A549 (cell line): Measurements from ENCODE around the gene LMO7.

Experiments used
- CEBPB ChIP-seq, 2 experiments: fragments of >200 bp in 1 of 2; sonication (Bioruptor Twin) in 1 of 2; formaldehyde crosslinking in 1 of 2; IDR thresholded peaks; 2 replicates each; pipeline ENCODE4 v1.6.1; 2012 to 2016
- MYC ChIP-seq: IDR thresholded peaks from 2 replicates; pipeline ENCODE4 v1.6.1; 2012; ENCODE audit warnings: mild to moderate bottlenecking, inconsistent platforms, low read length, improper control_type of control experiment, borderline replicate concordance
- POLR2A ChIP-seq: IDR thresholded peaks from 2 replicates; pipeline ENCODE4 v1.6.1; 2012; ENCODE audit warnings: mild to moderate bottlenecking, low read length
- POLR2AphosphoS2 ChIP-seq: conservative IDR thresholded peaks from 2 replicates; pipeline ENCODE4 v1.6.1; 2012; ENCODE audit warnings: low read length, improper control_type of control experiment, inconsistent platforms
- RARB ChIP-seq: fragments of 250-450 bp; sonication (Bioruptor Pico); IDR thresholded peaks from 2 replicates; pipeline ENCODE4 v1.8.0; 2021; ENCODE audit warnings: mild to moderate bottlenecking, moderate library complexity
- RCOR1 ChIP-seq: fragments of 150-350 bp; IDR thresholded peaks from 2 replicates; pipeline ENCODE4 v1.6.1; 2014; ENCODE audit warnings: antibody characterized with exemption, low read length, low read depth
- ZC3H11A ChIP-seq: fragments of 450-650 bp; IDR thresholded peaks from 2 replicates; pipeline ENCODE4 v1.6.1; 2014; ENCODE audit warnings: antibody characterized with exemption, mild to moderate bottlenecking
- ZFP36 ChIP-seq: fragments of 450-650 bp; IDR thresholded peaks from 2 replicates; pipeline ENCODE4 v1.6.1; 2014; ENCODE audit warnings: borderline replicate concordance; ENCODE audit not compliant: partially characterized antibody
- TF ChIP-seq, protein P1 (sequence below): fragments of >200 bp; sonication (Bioruptor Twin); formaldehyde crosslinking; IDR thresholded peaks from 3 replicates; pipeline ENCODE4 v1.5.1; 2016

DNA sequence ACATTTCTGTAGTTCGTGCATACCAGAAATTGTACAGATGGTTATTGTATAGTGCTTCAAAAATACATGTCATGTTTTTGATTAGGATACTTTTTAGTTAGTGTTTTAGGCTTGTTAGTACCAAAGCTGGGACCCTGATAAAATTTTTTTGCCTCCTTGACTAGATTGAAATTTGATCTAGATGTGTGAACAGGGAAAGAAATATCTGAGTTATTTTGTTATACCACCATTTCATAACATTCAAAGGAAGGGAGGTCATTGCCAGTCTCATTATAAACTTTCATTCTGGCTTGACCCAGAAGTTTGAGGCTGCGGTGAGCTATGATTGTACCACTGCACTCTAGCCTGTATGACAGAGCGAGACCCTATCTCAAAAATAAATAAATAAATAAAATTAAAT, 9.0 kb downstream of the LMO7 start:
- TF ChIP-seq, protein P1, sequence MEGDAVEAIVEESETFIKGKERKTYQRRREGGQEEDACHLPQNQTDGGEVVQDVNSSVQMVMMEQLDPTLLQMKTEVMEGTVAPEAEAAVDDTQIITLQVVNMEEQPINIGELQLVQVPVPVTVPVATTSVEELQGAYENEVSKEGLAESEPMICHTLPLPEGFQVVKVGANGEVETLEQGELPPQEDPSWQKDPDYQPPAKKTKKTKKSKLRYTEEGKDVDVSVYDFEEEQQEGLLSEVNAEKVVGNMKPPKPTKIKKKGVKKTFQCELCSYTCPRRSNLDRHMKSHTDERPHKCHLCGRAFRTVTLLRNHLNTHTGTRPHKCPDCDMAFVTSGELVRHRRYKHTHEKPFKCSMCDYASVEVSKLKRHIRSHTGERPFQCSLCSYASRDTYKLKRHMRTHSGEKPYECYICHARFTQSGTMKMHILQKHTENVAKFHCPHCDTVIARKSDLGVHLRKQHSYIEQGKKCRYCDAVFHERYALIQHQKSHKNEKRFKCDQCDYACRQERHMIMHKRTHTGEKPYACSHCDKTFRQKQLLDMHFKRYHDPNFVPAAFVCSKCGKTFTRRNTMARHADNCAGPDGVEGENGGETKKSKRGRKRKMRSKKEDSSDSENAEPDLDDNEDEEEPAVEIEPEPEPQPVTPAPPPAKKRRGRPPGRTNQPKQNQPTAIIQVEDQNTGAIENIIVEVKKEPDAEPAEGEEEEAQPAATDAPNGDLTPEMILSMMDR = no peak
- TF ChIP-seq POLR2AphosphoS2 = no peak
- no peak for TF ChIP-seq RARB (CRISPR knock-in tag)
- TF ChIP-seq MYC = no peak
- TF ChIP-seq CEBPB (IDR thresholded peaks at IDR 0.05) = no peak
- TF ChIP-seq POLR2A = no peak
- no peak for TF ChIP-seq RCOR1
- no peak for TF ChIP-seq ZC3H11A
- TF ChIP-seq ZFP36 = no peak
